ENCODE data around the gene TSPAN2. TPM values are rescaled to one million over a fixed set of nuclear protein-coding genes. Genes with fewer than 3 reads are reported as not detected.

Gene TSPAN2
- total RNA-seq, 4 donors from 2014 or later, result 40.5 to 87.6 (median 56.8) TPM

DNA sequence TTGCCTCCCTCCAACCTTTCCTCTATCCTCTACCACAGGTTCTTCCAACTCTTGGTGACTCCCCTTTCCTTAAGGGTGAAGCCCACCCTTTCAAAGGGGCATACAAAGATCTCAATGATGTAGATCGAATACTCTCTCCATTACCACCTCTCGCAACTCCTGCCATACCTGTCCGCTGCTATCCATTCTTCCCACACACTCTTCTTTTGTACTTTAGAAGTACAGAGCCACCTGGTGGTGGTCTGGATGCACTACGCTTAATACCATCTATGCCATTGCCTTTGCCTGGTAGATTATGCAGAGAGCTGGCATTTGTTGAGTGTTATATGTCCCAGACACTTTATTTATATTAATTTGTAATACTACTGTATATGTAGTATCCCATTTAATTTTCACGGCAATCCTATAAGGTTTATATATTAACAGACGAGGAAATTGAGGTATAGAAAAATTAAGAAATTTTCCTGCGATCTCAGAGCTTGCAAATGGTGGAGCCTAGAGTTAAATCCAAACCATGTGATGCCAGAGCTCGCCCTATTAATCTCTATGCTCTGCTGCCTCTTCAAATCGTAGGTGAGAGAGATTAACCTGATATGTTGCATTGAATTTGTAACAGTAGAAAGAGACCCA, 36.7 kb downstream of the TSPAN2 start:
- H3K4me1 ChIP-seq, result no peaks in the 10 kb centered on the region
- intact Hi-C loops (cut with DNase I; ENCODE audit: low total_unique reads), result no loop called here
- H3K36me3 ChIP-seq, result no peaks in the 10 kb centered on the region
- H3K27ac ChIP-seq, result no peak overlapping the region
- TF ChIP-seq, protein P1, sequence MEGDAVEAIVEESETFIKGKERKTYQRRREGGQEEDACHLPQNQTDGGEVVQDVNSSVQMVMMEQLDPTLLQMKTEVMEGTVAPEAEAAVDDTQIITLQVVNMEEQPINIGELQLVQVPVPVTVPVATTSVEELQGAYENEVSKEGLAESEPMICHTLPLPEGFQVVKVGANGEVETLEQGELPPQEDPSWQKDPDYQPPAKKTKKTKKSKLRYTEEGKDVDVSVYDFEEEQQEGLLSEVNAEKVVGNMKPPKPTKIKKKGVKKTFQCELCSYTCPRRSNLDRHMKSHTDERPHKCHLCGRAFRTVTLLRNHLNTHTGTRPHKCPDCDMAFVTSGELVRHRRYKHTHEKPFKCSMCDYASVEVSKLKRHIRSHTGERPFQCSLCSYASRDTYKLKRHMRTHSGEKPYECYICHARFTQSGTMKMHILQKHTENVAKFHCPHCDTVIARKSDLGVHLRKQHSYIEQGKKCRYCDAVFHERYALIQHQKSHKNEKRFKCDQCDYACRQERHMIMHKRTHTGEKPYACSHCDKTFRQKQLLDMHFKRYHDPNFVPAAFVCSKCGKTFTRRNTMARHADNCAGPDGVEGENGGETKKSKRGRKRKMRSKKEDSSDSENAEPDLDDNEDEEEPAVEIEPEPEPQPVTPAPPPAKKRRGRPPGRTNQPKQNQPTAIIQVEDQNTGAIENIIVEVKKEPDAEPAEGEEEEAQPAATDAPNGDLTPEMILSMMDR (IDR thresholded peaks at IDR 0.05), result peak; percentile 52 to 74 (median 59)
- no peak for TF ChIP-seq POLR2A (IDR thresholded peaks at IDR 0.05)
- H3K27me3 ChIP-seq, result no peaks in the 10 kb centered on the region
- H3K9me3 ChIP-seq, result no peaks in the 10 kb centered on the region
- H3K4me3 ChIP-seq, result no peak overlapping the region
- peak in 1 of 2 donors; percentile 43 for DNase-seq

DNA sequence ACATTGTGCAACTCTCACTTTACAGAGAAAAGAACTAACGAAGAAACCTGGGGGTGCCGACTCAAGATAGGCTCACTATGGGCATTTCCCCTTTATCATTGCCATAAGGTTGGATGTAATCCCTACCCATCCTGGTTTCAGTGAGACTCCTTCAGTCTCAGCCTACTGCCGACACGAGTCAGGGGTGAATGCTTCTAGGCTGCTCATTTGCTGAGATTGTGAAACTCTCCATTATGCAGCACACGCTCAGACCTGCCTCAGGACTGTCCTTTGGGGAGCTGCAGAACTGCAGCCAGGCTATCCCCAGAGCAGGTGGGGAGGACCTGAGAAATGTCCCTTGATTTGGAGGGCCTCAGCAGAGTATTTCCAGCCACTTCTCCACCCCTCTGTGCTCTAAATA, 37.5 kb downstream of the TSPAN2 start:
- intact Hi-C loops (cut with DNase I; ENCODE audit: low total_unique reads), result no loop called here
- Histone ChIP-seq H3K9me3 (no peaks in the 10 kb centered on the region), H3K36me3 (no peaks in the 10 kb centered on the region), H3K27me3 (no peaks in the 10 kb centered on the region), H3K27ac (no peak overlapping the region), H3K4me3 (no peak overlapping the region), H3K4me1 (no peaks in the 10 kb centered on the region)
- TF ChIP-seq, protein P1 (IDR thresholded peaks at IDR 0.05), result no peak
- TF ChIP-seq POLR2A (IDR thresholded peaks at IDR 0.05), result no peak
- DNase-seq, result no peak

DNA sequence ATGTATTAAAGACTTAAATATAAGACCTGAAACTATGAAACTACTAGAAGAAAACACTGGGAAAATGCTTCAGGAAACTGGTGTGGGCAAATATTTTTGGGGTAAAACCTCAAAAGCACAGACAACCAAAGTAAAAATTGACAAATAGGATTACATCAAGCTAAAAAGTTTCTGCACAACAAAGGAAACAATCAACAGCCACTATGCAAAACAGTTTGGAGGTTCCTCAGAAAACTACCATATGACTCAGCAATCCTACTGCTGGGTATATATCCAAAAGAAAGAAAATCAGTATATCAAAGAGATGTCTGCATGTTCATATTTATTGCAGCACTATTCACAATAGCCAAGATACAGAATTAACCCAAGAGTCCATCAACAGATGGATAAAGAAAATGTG, 42.6 kb downstream of the TSPAN2 start:
- no peaks in the 10 kb centered on the region for H3K27me3 ChIP-seq
- H3K4me1 ChIP-seq, result no peaks in the 10 kb centered on the region
- TF ChIP-seq, protein P1 (IDR thresholded peaks at IDR 0.05), result no peak
- no peak for TF ChIP-seq POLR2A (IDR thresholded peaks at IDR 0.05)
- DNase-seq, result no peak
- no peak overlapping the region for H3K4me3 ChIP-seq
- H3K9me3 ChIP-seq, result no peaks in the 10 kb centered on the region
- no peaks in the 10 kb centered on the region for H3K36me3 ChIP-seq
- intact Hi-C loops (cut with DNase I; ENCODE audit: low total_unique reads), result no loop called here
- no peak overlapping the region for H3K27ac ChIP-seq

DNA sequence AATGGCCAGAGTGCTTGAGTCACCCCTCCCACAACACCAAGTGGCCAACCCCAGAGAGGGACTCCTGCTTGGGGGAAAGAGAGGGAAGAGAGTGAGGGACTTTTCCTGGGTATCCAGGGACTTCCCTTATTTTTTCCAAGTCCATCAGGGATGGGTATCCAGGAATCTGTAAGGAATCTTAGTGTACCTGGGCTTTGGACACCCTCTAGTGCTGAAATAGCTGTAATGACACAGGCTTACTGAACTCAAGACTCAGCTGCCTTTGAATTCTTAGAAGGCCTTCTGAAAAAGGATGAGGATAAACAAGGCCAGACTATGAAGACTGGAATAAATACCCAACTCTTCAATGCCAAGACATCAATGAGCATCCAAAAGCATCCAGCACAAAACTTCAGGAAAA, 47.6 kb downstream of the TSPAN2 start:
- Histone ChIP-seq H3K4me3 (no peak overlapping the region), H3K9me3 (no peaks in the 10 kb centered on the region), H3K36me3 (no peaks in the 10 kb centered on the region), H3K27me3 (no peaks in the 10 kb centered on the region), H3K27ac (no peak overlapping the region), H3K4me1 (peaks cover 0 to 4% of the 10 kb centered on the region in 2 donors)
- no peak for DNase-seq
- TF ChIP-seq, protein P1 (IDR thresholded peaks at IDR 0.05), result no peak
- TF ChIP-seq POLR2A (IDR thresholded peaks at IDR 0.05), result no peak
- intact Hi-C loops (cut with DNase I; ENCODE audit: low total_unique reads), result no loop called here

DNA sequence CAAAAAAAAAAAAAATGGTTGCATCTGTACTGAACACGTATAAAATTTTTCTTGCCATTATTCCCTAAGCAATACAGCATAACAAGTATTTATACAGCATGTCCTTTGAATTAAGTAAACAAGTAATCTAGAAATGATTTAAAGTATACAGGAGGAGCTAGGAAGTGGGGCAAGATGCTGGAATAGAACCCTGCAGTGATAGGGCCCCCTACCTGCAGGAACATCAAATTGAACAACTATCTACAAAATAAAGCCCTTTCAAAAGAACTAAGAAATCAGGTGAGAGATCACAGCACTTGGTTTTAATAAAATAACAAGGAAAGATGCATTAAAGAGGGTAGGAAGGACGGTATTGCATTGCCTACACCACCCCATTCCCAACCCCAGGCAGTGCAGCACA, 48.8 kb downstream of the TSPAN2 start:
- Histone ChIP-seq H3K4me3 (no peak overlapping the region), H3K27ac (no peak overlapping the region), H3K36me3 (no peaks in the 10 kb centered on the region), H3K9me3 (no peaks in the 10 kb centered on the region), H3K27me3 (no peaks in the 10 kb centered on the region), H3K4me1 (peaks cover 0 to 4% of the 10 kb centered on the region in 2 donors)
- TF ChIP-seq POLR2A (IDR thresholded peaks at IDR 0.05), result no peak
- TF ChIP-seq, protein P1 (IDR thresholded peaks at IDR 0.05), result no peak
- no peak for DNase-seq
- intact Hi-C loops (cut with DNase I; ENCODE audit: low total_unique reads), result no loop called here
